Glutamatergic neuron (in vitro differentiated cells): ENCODE measurements around the gene PNKD. TPM values are rescaled to one million over a fixed set of nuclear protein-coding genes. Genes with fewer than 3 reads are reported as not detected.

Experiments used
- DNase-seq: peaks from one replicate; pipeline ENCODE4 v3.0.0; 2022
- H3K27ac Mint-ChIP-seq: one replicate; pipeline ENCODE4 v1.8.0; 2020; ENCODE audit warnings: mild to moderate bottlenecking, mixed read lengths, inconsistent platforms; ENCODE audit not compliant: unreplicated experiment
- H3K27me3 Mint-ChIP-seq: one replicate; pipeline ENCODE4 v1.8.0; 2020; ENCODE audit warnings: mild to moderate bottlenecking, moderate library complexity, mixed read lengths, inconsistent platforms; ENCODE audit not compliant: unreplicated experiment
- H3K36me3 Mint-ChIP-seq: one replicate; pipeline ENCODE4 v1.8.0; 2020; ENCODE audit warnings: mild to moderate bottlenecking, mixed read lengths, inconsistent platforms; ENCODE audit not compliant: unreplicated experiment
- H3K4me1 Mint-ChIP-seq: one replicate; pipeline ENCODE4 v1.8.0; 2020; ENCODE audit warnings: mild to moderate bottlenecking, low read depth, mixed read lengths, inconsistent platforms; ENCODE audit not compliant: unreplicated experiment
- H3K4me3 Mint-ChIP-seq: one replicate; pipeline ENCODE4 v1.8.0; 2020; ENCODE audit warnings: mild to moderate bottlenecking, mixed read lengths, inconsistent platforms; ENCODE audit not compliant: unreplicated experiment
- H3K9me3 Mint-ChIP-seq: one replicate; pipeline ENCODE4 v1.8.0; 2020; ENCODE audit warnings: mild to moderate bottlenecking, moderate library complexity, mixed read lengths, inconsistent platforms; ENCODE audit not compliant: unreplicated experiment
- CTCF ChIP-seq: fragments of 200-600 bp; sonication (generic); IDR thresholded peaks from one replicate; pipeline ENCODE4 v1.5.0; 2021; ENCODE audit not compliant: partially characterized antibody, unreplicated experiment
- long read RNA-seq: library from polyadenylated mRNA; unstranded; transcript quantifications from one replicate; pipeline ENCODE4 v2.0.0, GENCODE V29; 2020; ENCODE audit not compliant: unreplicated experiment
- total RNA-seq: library from RNA; stranded (reverse); fragmentation: NEBNext Ultra II Directional; extraction: Animal tissue kit (Norgen Biotek cat#: 25700); gene quantifications from one replicate; pipeline ENCODE4 v1.2.1, GENCODE V29; 2021; ENCODE audit not compliant: unreplicated experiment

The PNKD gene
- 44.2 TPM for total RNA-seq
- long read RNA-seq, transcript PNKD-201 (3 exons, 758 nt) = major isoform, 48 of 50 reads
- long read RNA-seq, partial matches to known transcripts = 0 of 50 reads
- long read RNA-seq, other reads (novel, unspliced or antisense) = 2 of 50 reads

DNA sequence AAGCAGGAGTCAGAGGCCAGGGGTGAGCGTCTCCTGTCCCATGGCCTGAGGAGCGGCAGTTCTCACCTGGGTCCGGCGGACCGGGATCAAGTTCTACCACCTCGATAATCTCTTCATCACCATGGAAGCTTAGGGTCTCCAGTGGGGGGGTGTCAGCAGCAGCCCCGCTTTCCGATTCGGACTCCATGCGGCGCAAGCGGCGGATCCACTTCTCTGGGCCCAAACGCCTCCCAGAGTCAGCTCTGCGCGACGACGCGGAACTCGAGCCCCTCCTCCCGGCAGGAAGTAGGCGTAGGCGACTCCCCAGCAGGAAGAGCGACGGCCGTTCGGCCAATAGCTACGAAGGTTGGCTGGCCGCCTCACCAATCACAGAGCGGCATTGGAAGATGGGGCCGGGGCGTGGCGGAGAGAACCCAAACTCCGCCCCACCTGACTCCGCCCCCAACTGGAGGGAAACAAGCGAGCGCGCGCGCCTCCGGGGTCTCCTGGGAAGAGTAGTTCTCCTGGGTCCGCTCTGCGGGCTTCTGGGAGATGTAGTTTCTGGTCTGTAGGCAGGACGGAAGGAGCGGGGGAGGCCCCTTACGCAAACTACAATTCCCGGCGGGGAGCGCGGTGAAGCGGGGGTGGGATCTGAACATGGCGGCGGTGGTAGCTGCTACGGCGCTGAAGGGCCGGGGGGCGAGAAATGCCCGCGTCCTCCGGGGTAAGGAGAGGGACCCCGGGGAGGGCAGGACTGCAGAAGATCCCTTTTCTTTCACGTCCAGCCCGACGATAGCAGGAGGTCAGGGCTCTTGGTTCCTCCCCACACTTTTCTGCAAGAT lies at the start of gene PNKD, which contains the start of gene AAMP:
Gene PNKD, plus strand, starts transcription at position 620 of the 821 bp plus-strand sequence. Its CDS starts 17 bp downstream, at position 637.
Gene AAMP, minus strand, starts transcription at position 238 of the 821 bp plus-strand sequence. Its CDS starts 51 bp downstream, at position 187.
- Mint-ChIP-seq H3K4me3 (peak within 1 kb of the TSS; percentile 89), H3K27me3 (peaks cover 10% of the 10 kb centered on the region), H3K36me3 (no peaks in the 10 kb centered on the region), H3K4me1 (peaks cover 21% of the 10 kb centered on the region), H3K27ac (peak within 1 kb of the TSS; percentile 71), H3K9me3 (peaks cover 9% of the 10 kb centered on the region)
- DNase-seq = peak; percentile 100
- TF ChIP-seq CTCF = no peak

DNA sequence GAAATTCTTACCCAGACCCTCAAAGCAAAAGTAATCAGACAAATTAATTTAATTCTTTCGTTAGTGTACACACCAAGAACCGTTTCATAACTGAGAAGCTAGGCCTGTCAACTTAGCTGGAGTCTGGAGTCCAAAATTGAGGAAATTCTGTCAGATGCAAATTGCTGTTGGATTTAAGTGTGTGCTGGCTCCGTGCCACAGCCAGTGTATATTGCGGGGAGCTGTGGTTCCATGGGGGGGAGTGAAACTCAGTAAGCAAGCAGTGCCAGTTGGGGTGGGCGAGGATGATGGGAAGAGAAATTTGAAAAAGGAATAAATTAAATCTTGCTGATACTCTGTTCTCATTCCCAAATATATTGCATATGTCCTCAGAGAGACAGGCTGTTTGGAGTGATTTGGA lies 49.3 kb upstream of the PNKD start:
- no peak for DNase-seq
- H3K27me3 Mint-ChIP-seq = peaks cover 4% of the 10 kb centered on the region
- no peak overlapping the region for H3K27ac Mint-ChIP-seq
- TF ChIP-seq CTCF = no peak
- peaks cover 36% of the 10 kb centered on the region for H3K4me1 Mint-ChIP-seq
- no peak overlapping the region for H3K4me3 Mint-ChIP-seq
- no peaks in the 10 kb centered on the region for H3K36me3 Mint-ChIP-seq
- H3K9me3 Mint-ChIP-seq = peaks cover 7% of the 10 kb centered on the region

DNA sequence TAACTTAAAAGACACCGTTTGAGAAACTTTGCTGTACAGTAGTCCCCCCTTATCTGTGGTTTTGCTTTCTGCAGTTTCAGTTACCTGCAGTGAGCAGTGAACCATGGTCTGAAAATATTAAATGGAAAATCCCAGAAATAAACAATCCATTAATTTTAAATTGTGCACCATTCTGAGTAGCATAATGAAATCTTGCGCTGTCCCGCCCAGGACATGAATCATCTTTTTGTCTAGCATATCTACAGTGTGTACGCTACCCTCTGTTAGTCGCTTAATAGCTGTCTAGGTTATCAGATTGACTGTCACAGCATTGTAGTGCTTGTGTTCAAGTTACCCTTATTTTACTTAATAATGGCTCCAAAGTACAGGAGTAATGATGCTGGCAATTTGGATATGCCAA lies 47.3 kb upstream of the PNKD start:
- H3K4me1 Mint-ChIP-seq = peaks cover 34% of the 10 kb centered on the region

GRCh38 chr2:218224186-218224585 lies 46.1 kb upstream of the PNKD start:
- DNase-seq = no peak
- no peak overlapping the region for H3K4me3 Mint-ChIP-seq
- H3K27ac Mint-ChIP-seq = peak overlapping the region; percentile 12
- H3K27me3 Mint-ChIP-seq = no peaks in the 10 kb centered on the region
- no peak for TF ChIP-seq CTCF
- no peaks in the 10 kb centered on the region for H3K9me3 Mint-ChIP-seq
- peaks cover 28% of the 10 kb centered on the region for H3K4me1 Mint-ChIP-seq
- no peaks in the 10 kb centered on the region for H3K36me3 Mint-ChIP-seq

More for the DNA sequence above, 47.3 kb upstream of the PNKD start:
- Mint-ChIP-seq H3K9me3 (peaks cover 1% of the 10 kb centered on the region), H3K27me3 (no peaks in the 10 kb centered on the region), H3K4me3 (no peak overlapping the region), H3K27ac (no peak overlapping the region), H3K36me3 (no peaks in the 10 kb centered on the region)
- no peak for TF ChIP-seq CTCF
- no peak for DNase-seq

DNA sequence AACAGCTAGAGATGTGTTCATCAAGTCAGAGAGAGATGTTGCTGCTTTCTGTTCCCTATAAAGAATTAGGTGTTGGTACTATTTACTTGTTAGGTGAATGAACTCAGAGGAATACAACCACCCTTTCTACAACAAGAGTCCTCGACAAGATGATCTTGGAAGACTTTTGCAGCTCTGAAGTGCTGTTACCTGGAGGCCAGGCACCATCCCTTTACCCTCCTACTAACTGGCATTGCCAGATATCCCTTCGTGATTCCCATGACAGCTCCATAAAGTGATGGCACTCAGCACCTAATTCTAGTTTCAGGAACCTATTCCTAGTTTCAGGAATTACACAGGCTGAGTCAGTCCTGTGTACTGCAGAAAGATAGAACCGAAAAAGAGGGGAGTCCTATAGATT lies 43.4 kb upstream of the PNKD start:
- Mint-ChIP-seq H3K36me3 (no peaks in the 10 kb centered on the region), H3K4me1 (peaks cover 11% of the 10 kb centered on the region), H3K27ac (no peak overlapping the region), H3K27me3 (no peaks in the 10 kb centered on the region), H3K9me3 (no peaks in the 10 kb centered on the region), H3K4me3 (no peak overlapping the region)
- DNase-seq = no peak
- no peak for TF ChIP-seq CTCF
